Measurements from ENCODE around the gene MYOZ3. TPM values are rescaled to one million over a fixed set of nuclear protein-coding genes. Genes with fewer than 3 reads are reported as not detected.

Gene MYOZ3
- total and polyA plus RNA-seq, 2 donors (not counting 1 experiment from before 2014, with no cell fraction given), result 0.04 TPM; not detected in 1

- peaks cover 2% of the 10 kb centered on the region for H3K4me1 Mint-ChIP-seq
- no peaks in the 10 kb centered on the region for H3K27me3 ChIP-seq (replicated peaks in 1 of 4; ENCODE audit: control extremely low read depth in 1 of 4, control insufficient read depth in 3 of 4, insufficient read depth in 4 of 4, low read length in 3 of 4)
- no peaks in the 10 kb centered on the region for H3K79me2 ChIP-seq (ENCODE audit: control insufficient read depth, insufficient read depth, low read length)
- H3K4me2 ChIP-seq (replicated peaks; ENCODE audit: low read depth, low read length, poor library complexity, severe bottlenecking), result no peak overlapping the region
- POLR2A ChIA-PET, result interaction anchor here (0.6 kb wide), 1 partner anchor 552 kb away, joined by 3 read pairs; no protein-coding TSS in a partner anchor
- DNase-seq (no peak), ATAC-seq (ENCODE audit: low read depth) (no peak)
- H3K27ac Mint-ChIP-seq, result no peak overlapping the region
- H3K9me3 ChIP-seq (ENCODE audit: control extremely low read depth in 1 of 3, control insufficient read depth in 2 of 3, insufficient read depth in 1 of 3, low read length in 2 of 3), result no peaks in the 10 kb centered on the region
- TF ChIP-seq EZH2 (IDR thresholded peaks at IDR 0.05; ENCODE audit: borderline replicate concordance, insufficient read depth, low read depth, low read length, poor library complexity, severe bottlenecking), result no peak
- no peak for TF ChIP-seq CTCF (IDR thresholded peaks at IDR 0.05)
- no peak overlapping the region for H2AFZ ChIP-seq (ENCODE audit: insufficient read depth, low read depth, low read length, poor library complexity, severe bottlenecking)
- CTCF ChIA-PET, result interaction anchor here (1.2 kb wide), 1 partner anchor 31 kb away, joined by 4 read pairs; no protein-coding TSS in a partner anchor
- H3K9ac ChIP-seq (ENCODE audit: low read length), result no peak overlapping the region
- H3K27ac ChIP-seq (ENCODE audit: low read length in 2 of 2), result no peak overlapping the region
- no peaks in the 10 kb centered on the region for H4K20me1 ChIP-seq (ENCODE audit: control insufficient read depth, insufficient read depth, low read length, poor library complexity, severe bottlenecking)
- no peaks in the 10 kb centered on the region for H3K36me3 ChIP-seq (replicated peaks in 1 of 2; ENCODE audit: control extremely low read depth in 1 of 2, control insufficient read depth in 1 of 2, extremely low read depth in 1 of 2, insufficient read depth in 2 of 2, low read length in 1 of 2)
- WGBS (ENCODE audit: insufficient coverage), result 91% methylated on average over 4 of the region's 4 CpGs
- H3K4me1 ChIP-seq (ENCODE audit: control insufficient read depth in 2 of 2, insufficient read depth in 2 of 2, low read length in 2 of 2), result no peaks in the 10 kb centered on the region
- intact Hi-C loops (cut with micrococcal nuclease), result no loop called here
- H3K27me3 Mint-ChIP-seq, result peaks cover 12% of the 10 kb centered on the region
- H3K4me3 ChIP-seq (ENCODE audit: control extremely low read depth in 1 of 5, extremely low read depth in 1 of 5, insufficient read depth in 1 of 5, low read depth in 2 of 5, low read length in 4 of 5), result no peak overlapping the region
- no peak overlapping the region for H3K4me3 Mint-ChIP-seq
- H3K9me3 Mint-ChIP-seq (ENCODE audit: insufficient read depth), result no peaks in the 10 kb centered on the region
Measured at GRCh38 chr5:150612905-150613670, 48.0 kb upstream of the MYOZ3 start.

GRCh38 chr5:150613991-150614660 is 46.9 kb upstream of the MYOZ3 start:
- Mint-ChIP-seq H3K9me3 (ENCODE audit: insufficient read depth) (no peaks in the 10 kb centered on the region), H3K27ac (no peak overlapping the region), H3K4me3 (no peak overlapping the region), H3K27me3 (peaks cover 12% of the 10 kb centered on the region), H3K4me1 (peaks cover 2% of the 10 kb centered on the region)
- Histone ChIP-seq H3K79me2 (ENCODE audit: control insufficient read depth, insufficient read depth, low read length) (no peaks in the 10 kb centered on the region), H3K4me3 (ENCODE audit: control extremely low read depth in 1 of 5, extremely low read depth in 1 of 5, insufficient read depth in 1 of 5, low read depth in 2 of 5, low read length in 4 of 5) (no peak overlapping the region), H3K9me3 (ENCODE audit: control extremely low read depth in 1 of 3, control insufficient read depth in 2 of 3, insufficient read depth in 1 of 3, low read length in 2 of 3) (no peaks in the 10 kb centered on the region), H3K4me1 (ENCODE audit: control insufficient read depth in 2 of 2, insufficient read depth in 2 of 2, low read length in 2 of 2) (no peaks in the 10 kb centered on the region), H3K27ac (ENCODE audit: low read length in 2 of 2) (no peak overlapping the region), H3K27me3 (replicated peaks in 1 of 4; ENCODE audit: control extremely low read depth in 1 of 4, control insufficient read depth in 3 of 4, insufficient read depth in 4 of 4, low read length in 3 of 4) (no peaks in the 10 kb centered on the region), H4K20me1 (ENCODE audit: control insufficient read depth, insufficient read depth, low read length, poor library complexity, severe bottlenecking) (no peaks in the 10 kb centered on the region), H3K36me3 (replicated peaks in 1 of 2; ENCODE audit: control extremely low read depth in 1 of 2, control insufficient read depth in 1 of 2, extremely low read depth in 1 of 2, insufficient read depth in 2 of 2, low read length in 1 of 2) (no peaks in the 10 kb centered on the region), H2AFZ (ENCODE audit: insufficient read depth, low read depth, low read length, poor library complexity, severe bottlenecking) (no peak overlapping the region), H3K4me2 (replicated peaks; ENCODE audit: low read depth, low read length, poor library complexity, severe bottlenecking) (no peak overlapping the region), H3K9ac (ENCODE audit: low read length) (no peak overlapping the region)
- ATAC-seq (ENCODE audit: low read depth), result no peak
- CTCF ChIA-PET, result interaction anchor here (1.1 kb wide), 1 partner anchor 124 kb away, joined by 3 read pairs; no protein-coding TSS in a partner anchor
- DNase-seq, result no peak
- intact Hi-C loops (cut with micrococcal nuclease), result no loop called here
- POLR2A ChIA-PET, result no interaction called here
- TF ChIP-seq EZH2 (IDR thresholded peaks at IDR 0.05; ENCODE audit: borderline replicate concordance, insufficient read depth, low read depth, low read length, poor library complexity, severe bottlenecking) (no peak), CTCF (IDR thresholded peaks at IDR 0.05) (no peak)
- WGBS (ENCODE audit: insufficient coverage), result 97% methylated on average over 6 of the region's 9 CpGs

All from B cell (primary cell).